ENCODE results near the gene ZC3H13. TPM values are rescaled to one million over a fixed set of nuclear protein-coding genes. Genes with fewer than 3 reads are reported as not detected.

Gene ZC3H13
- total RNA-seq, 1 experiment from 2014 or later = 61.9 TPM

DNA sequence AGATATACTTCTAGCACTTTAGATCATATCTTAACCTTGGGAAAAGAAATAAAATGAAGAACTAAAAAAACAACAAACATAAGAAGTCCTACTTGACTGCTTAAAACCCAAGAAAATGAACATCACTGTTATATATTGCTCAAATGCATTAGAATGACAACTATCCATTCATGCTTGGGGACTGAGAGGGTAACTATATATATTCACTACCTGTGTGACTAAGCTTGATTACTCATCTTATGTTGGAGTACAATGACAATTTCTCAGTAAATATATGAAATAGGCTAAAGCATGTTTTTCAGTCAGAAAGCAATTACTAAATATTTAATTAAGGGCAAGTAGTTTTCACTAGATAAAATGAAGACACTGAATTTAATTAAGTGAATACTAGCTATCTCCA is 40.1 kb downstream of the ZC3H13 start:
- Mint-ChIP-seq H3K36me3 (ENCODE audit: insufficient read depth in 1 of 3, low read depth in 3 of 3) (peaks cover 8 to 40% (median 33%) of the 10 kb centered on the region in 3 experiments; a peak in 6 of 7 replicates), H3K4me1 (no peaks in the 10 kb centered on the region), H3K9me3 (no peaks in the 10 kb centered on the region), H3K27me3 (ENCODE audit: low read depth) (no peaks in the 10 kb centered on the region), H3K27ac (no peak overlapping the region), H3K4me3 (no peak overlapping the region)
- Histone ChIP-seq H3K14ac (ENCODE audit: insufficient read depth, low read length) (no peak overlapping the region), H3K27me3 (ENCODE audit: insufficient read depth, low read length) (no peaks in the 10 kb centered on the region), H3K4me1 (ENCODE audit: insufficient read depth, low read length) (no peaks in the 10 kb centered on the region), H2BK120ac (ENCODE audit: low read depth, low read length, poor library complexity, severe bottlenecking) (no peak overlapping the region), H3K4ac (ENCODE audit: low read depth, low read length) (no peak overlapping the region), H2BK5ac (ENCODE audit: insufficient read length, low read length) (no peak overlapping the region), H3K27ac (ENCODE audit: insufficient read length, low read depth, low read length) (no peak overlapping the region), H3K9me3 (ENCODE audit: control insufficient read depth, low read depth, low read length) (no peaks in the 10 kb centered on the region), H4K8ac (replicated peaks; ENCODE audit: insufficient read length, low read depth, low read length) (no peak overlapping the region), H4K20me1 (ENCODE audit: control insufficient read depth, insufficient read depth, insufficient read length) (no peaks in the 10 kb centered on the region), H4K91ac (ENCODE audit: insufficient read length, low read depth, low read length) (no peak overlapping the region), H3K79me1 (ENCODE audit: insufficient read depth, low read depth, low read length, poor library complexity, severe bottlenecking) (no peaks in the 10 kb centered on the region), H3K4me2 (ENCODE audit: insufficient read depth, insufficient read length, low read length) (no peak overlapping the region), H2BK12ac (ENCODE audit: insufficient read length, low read depth, low read length) (no peak overlapping the region), H2BK20ac (ENCODE audit: low read depth, low read length, poor library complexity, severe bottlenecking) (no peak overlapping the region), H3T11ph (ENCODE audit: low read length) (no peak overlapping the region), H2BK15ac (ENCODE audit: low read depth, low read length) (no peak overlapping the region), H3K56ac (ENCODE audit: insufficient read length, low read depth, low read length) (no peak overlapping the region), H4K5ac (ENCODE audit: insufficient read length, low read depth, low read length) (no peak overlapping the region), H2AFZ (ENCODE audit: low read length) (no peak overlapping the region), H3K18ac (ENCODE audit: insufficient read length, low read depth, low read length) (no peak overlapping the region), H3K79me2 (ENCODE audit: insufficient read depth, low read length) (no peaks in the 10 kb centered on the region), H3K23me2 (ENCODE audit: insufficient read length, low read depth, low read length, poor library complexity, severe bottlenecking) (no peaks in the 10 kb centered on the region), H3K23ac (ENCODE audit: insufficient read length, low read depth, low read length) (no peak overlapping the region), H2AK5ac (ENCODE audit: insufficient read length, low read length) (no peak overlapping the region), H3K9ac (ENCODE audit: extremely low read depth, insufficient read length, low read length) (no peak overlapping the region)
- TF ChIP-seq, protein P1, sequence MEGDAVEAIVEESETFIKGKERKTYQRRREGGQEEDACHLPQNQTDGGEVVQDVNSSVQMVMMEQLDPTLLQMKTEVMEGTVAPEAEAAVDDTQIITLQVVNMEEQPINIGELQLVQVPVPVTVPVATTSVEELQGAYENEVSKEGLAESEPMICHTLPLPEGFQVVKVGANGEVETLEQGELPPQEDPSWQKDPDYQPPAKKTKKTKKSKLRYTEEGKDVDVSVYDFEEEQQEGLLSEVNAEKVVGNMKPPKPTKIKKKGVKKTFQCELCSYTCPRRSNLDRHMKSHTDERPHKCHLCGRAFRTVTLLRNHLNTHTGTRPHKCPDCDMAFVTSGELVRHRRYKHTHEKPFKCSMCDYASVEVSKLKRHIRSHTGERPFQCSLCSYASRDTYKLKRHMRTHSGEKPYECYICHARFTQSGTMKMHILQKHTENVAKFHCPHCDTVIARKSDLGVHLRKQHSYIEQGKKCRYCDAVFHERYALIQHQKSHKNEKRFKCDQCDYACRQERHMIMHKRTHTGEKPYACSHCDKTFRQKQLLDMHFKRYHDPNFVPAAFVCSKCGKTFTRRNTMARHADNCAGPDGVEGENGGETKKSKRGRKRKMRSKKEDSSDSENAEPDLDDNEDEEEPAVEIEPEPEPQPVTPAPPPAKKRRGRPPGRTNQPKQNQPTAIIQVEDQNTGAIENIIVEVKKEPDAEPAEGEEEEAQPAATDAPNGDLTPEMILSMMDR (conservative IDR thresholded peaks at IDR 0.05) = no peak
- DNase-seq = no peak

Measured in H9 (cell line).